ENCODE measurements around the gene TSHZ1. TPM values are rescaled to one million over a fixed set of nuclear protein-coding genes. Genes with fewer than 3 reads are reported as not detected.

TSHZ1 gene
- total and polyA plus RNA-seq, 10 donors, result 4.1 to 26.4 (median 18.2) TPM

GRCh38 chr18:75249672-75250470 lies 39.3 kb downstream of the TSHZ1 start:
- intact Hi-C loops (cut with DNase I; ENCODE audit: low total_unique reads), result no loop called here
- Histone ChIP-seq H3K36me3 (no peaks in the 10 kb centered on the region), H3K27ac (peak overlapping the region; percentile 1 to 87 (median 84)), H3K4me1 (peaks cover 13 to 96% (median 46%) of the 10 kb centered on the region in 6 donors), H3K9me3 (peaks cover 0 to 10% (median 0%) of the 10 kb centered on the region in 8 donors), H3K4me3 (no peak overlapping the region), H3K27me3 (replicated peaks in 1 of 7) (no peaks in the 10 kb centered on the region)
- 61 to 78% (median 73%) methylated on average over 18 of the region's 18 CpGs for WGBS, 5 donors
- no peak for TF ChIP-seq POLR2A (IDR thresholded peaks at IDR 0.05)
- TF ChIP-seq CTCF (IDR thresholded peaks at IDR 0.05 in 8 of 11, conservative IDR thresholded peaks at IDR 0.05 in 3 of 11), result no peak
- no peak for TF ChIP-seq POLR2AphosphoS5 (IDR thresholded peaks at IDR 0.05)
- DNase-seq, result no peak

- Histone ChIP-seq H3K4me1 (peaks cover 13 to 98% (median 48%) of the 10 kb centered on the region in 6 donors), H3K4me3 (no peak overlapping the region), H3K36me3 (no peaks in the 10 kb centered on the region), H3K27ac (peak overlapping the region in 5 of 8 donors; percentile 2 to 87 (median 85)), H3K27me3 (replicated peaks in 1 of 7) (no peaks in the 10 kb centered on the region), H3K9me3 (peaks cover 0 to 10% (median 0%) of the 10 kb centered on the region in 8 donors)
- intact Hi-C loops (cut with DNase I; ENCODE audit: low total_unique reads), result no loop called here
- WGBS, 5 donors, result 88 to 98% (median 95%) methylated on average over 7 to 20 of the region's 20 CpGs
- DNase-seq, result no peak
- TF ChIP-seq CTCF (IDR thresholded peaks at IDR 0.05 in 8 of 11, conservative IDR thresholded peaks at IDR 0.05 in 3 of 11) (no peak), POLR2AphosphoS5 (IDR thresholded peaks at IDR 0.05) (no peak), POLR2A (IDR thresholded peaks at IDR 0.05) (no peak)
Observed at GRCh38 chr18:75250471-75250821, 39.8 kb downstream of the TSHZ1 start.

DNA sequence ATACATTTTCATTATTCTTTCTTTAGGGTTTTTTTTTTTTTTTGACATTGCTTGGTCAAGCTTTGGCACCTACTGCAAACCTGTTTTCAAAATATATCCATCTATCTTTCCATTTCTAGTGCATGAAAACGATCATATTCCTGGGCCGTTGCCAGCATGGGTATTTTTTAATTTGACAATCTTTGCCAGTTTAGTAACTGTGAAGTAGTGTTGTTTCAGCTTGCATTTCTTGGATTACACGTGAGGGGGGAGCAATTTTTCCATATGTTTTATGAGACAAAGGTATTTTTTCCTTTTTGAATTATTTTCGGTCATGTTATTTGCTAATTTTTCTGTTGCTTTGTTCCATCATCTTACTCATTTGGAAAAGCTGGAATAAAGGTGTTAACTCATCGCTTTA lies 40.9 kb downstream of the TSHZ1 start:
- DNase-seq, result no peak
- Histone ChIP-seq H3K4me3 (no peak overlapping the region), H3K36me3 (no peaks in the 10 kb centered on the region), H3K4me1 (peaks cover 13 to 97% (median 53%) of the 10 kb centered on the region in 6 donors), H3K9me3 (peaks cover 0 to 10% (median 0%) of the 10 kb centered on the region in 8 donors), H3K27ac (peak overlapping the region in 2 of 8 donors; percentile 45 to 85), H3K27me3 (replicated peaks in 1 of 7) (no peaks in the 10 kb centered on the region)
- no peak for TF ChIP-seq POLR2AphosphoS5 (IDR thresholded peaks at IDR 0.05)
- TF ChIP-seq CTCF (IDR thresholded peaks at IDR 0.05 in 8 of 11, conservative IDR thresholded peaks at IDR 0.05 in 3 of 11), result no peak
- TF ChIP-seq POLR2A (IDR thresholded peaks at IDR 0.05), result no peak
- 82 to 84% (median 83%) methylated on average over 5 of the region's 5 CpGs for WGBS, 5 donors
- intact Hi-C loops (cut with DNase I; ENCODE audit: low total_unique reads), result no loop called here

DNA sequence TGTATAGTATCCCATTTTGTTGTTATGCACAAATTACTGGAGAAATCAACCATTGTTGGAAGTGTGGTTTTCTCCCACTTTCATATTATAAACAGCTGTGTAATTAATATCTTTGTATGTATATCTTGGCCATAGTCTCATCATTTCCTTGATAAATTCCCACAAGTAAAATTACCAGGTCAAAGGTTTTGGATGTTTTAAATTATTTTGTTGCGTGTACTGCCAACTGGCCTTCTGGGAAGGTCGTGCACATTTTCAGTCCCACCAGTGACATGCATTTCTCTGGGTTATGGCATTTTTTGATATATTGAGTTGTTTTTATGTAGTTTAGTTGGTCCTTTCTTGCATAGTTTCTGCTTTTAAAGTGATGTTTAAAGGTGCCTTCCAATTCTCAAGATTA lies 41.5 kb downstream of the TSHZ1 start:
- H3K36me3 ChIP-seq, result no peaks in the 10 kb centered on the region
- 65 to 82% (median 72%) methylated on average over 2 of the region's 2 CpGs for WGBS, 5 donors
- DNase-seq, result no peak
- TF ChIP-seq POLR2AphosphoS5 (IDR thresholded peaks at IDR 0.05) (no peak), POLR2A (IDR thresholded peaks at IDR 0.05) (no peak), CTCF (IDR thresholded peaks at IDR 0.05 in 8 of 11, conservative IDR thresholded peaks at IDR 0.05 in 3 of 11) (no peak)
- H3K27ac ChIP-seq, result peak overlapping the region in 4 of 8 donors; percentile 12 to 85 (median 38)
- H3K9me3 ChIP-seq, result peaks cover 0 to 10% (median 0%) of the 10 kb centered on the region in 8 donors
- intact Hi-C loops (cut with DNase I; ENCODE audit: low total_unique reads), result no loop called here
- no peak overlapping the region for H3K4me3 ChIP-seq
- H3K27me3 ChIP-seq (replicated peaks in 1 of 7), result no peaks in the 10 kb centered on the region
- H3K4me1 ChIP-seq, result peaks cover 8 to 97% (median 48%) of the 10 kb centered on the region in 6 donors

Measured in spleen (tissue), 11 donors.